A549 (cell line): ENCODE results near the gene NME5. TPM values are rescaled to one million over a fixed set of nuclear protein-coding genes. Genes with fewer than 3 reads are reported as not detected.
A peak's percentile ranks its signal among the peaks of the same experiment; 100 is the strongest.

Experiments used
- ATAC-seq, 2 experiments: fragments of 200-7000 bp in 1 of 2; fragments of >200 bp in 1 of 2; cut with Nextera tagmentation in 1 of 2; cut with Tn5 transposase in 1 of 2; 3 replicates each; pipeline versions ENCODE4 v1.8.0 to v1.9.1; 2018 to 2020; ENCODE audit warnings: mild to moderate bottlenecking in 1 of 2, moderate library complexity in 1 of 2
- CTCF ChIA-PET: fragments of 300-600 bp; sonication (Branson Sonifier 250); formaldehyde crosslinking; extraction: SDS; loops from one replicate; lab custom pipeline; 2021; ENCODE audit warnings: antibody characterized with exemption, inconsistent platforms; lab: Yijun Ruan, JAX
- POLR2A ChIA-PET: fragments of 350-600 bp; formaldehyde crosslinking; extraction: SDS; loops from one replicate; lab custom pipeline; 2021; ENCODE audit warnings: antibody characterized with exemption, inconsistent platforms; lab: Yijun Ruan, JAX
- DNase-seq, 2 experiments: peaks; one replicate each; pipeline versions ENCODE4 v3.0.0 to v3.0.0-alpha.2; 2011 to 2016; ENCODE audit warnings: low read depth in 1 of 2, low spot score in 1 of 2
- FAIRE-seq: peaks from 2 replicates; lab custom pipeline; 2011; peaks lifted over from hg19 to GRCh38; lab: Jason Lieb, UNC
- H3K27ac ChIP-seq, 2 experiments: fragments of >200 bp; sonication (Bioruptor Twin); formaldehyde crosslinking; 3 replicates each; pipeline ENCODE4 v1.5.1; 2016 to 2017
- H3K4me1 ChIP-seq: fragments of >200 bp; sonication (Bioruptor Twin); formaldehyde crosslinking; 3 replicates; pipeline ENCODE4 v1.6.1; 2016
- H3K4me2 ChIP-seq: fragments of >200 bp; sonication (Bioruptor Twin); formaldehyde crosslinking; 3 replicates; pipeline ENCODE4 v1.6.1; 2016
- H3K4me3 ChIP-seq: fragments of >200 bp; sonication (Bioruptor Twin); formaldehyde crosslinking; 3 replicates; pipeline ENCODE4 v1.5.1; 2016
- H3K9me3 ChIP-seq: fragments of >200 bp; sonication (Bioruptor Twin); formaldehyde crosslinking; 3 replicates; pipeline ENCODE4 v1.6.1; 2016
- BCL3 ChIP-seq: fragments of >200 bp; sonication (Bioruptor Twin); formaldehyde crosslinking; IDR thresholded peaks from 3 replicates; pipeline ENCODE4 v1.6.1; 2016
- CBX2 ChIP-seq: fragments of 200-600 bp; sonication (generic); IDR thresholded peaks from 2 replicates; pipeline ENCODE4 v1.6.1; 2016; ENCODE audit warnings: low read depth, mild to moderate bottlenecking, borderline replicate concordance
- CBX8 ChIP-seq: fragments of 200-600 bp; sonication (generic); IDR thresholded peaks from 2 replicates; pipeline ENCODE4 v1.6.1; 2016
- E2F6 ChIP-seq: IDR thresholded peaks from 2 replicates; pipeline ENCODE4 v1.6.1; 2012; ENCODE audit warnings: low read depth, borderline replicate concordance
- EHMT2 ChIP-seq: fragments of 200-600 bp; sonication (generic); IDR thresholded peaks from 2 replicates; pipeline ENCODE4 v1.6.1; 2016; ENCODE audit warnings: antibody characterized with exemption, low read depth, mild to moderate bottlenecking, moderate library complexity
- EP300 ChIP-seq, 2 experiments: fragments of >200 bp; sonication (Bioruptor Twin); formaldehyde crosslinking; IDR thresholded peaks; 2 replicates in 1 of 2; 3 replicates in 1 of 2; pipeline ENCODE4 v1.6.1; 2016 to 2017
- GATA3 ChIP-seq: IDR thresholded peaks from 2 replicates; pipeline ENCODE4 v1.6.1; 2012; ENCODE audit warnings: borderline replicate concordance
- HDAC2 ChIP-seq: fragments of 200-600 bp; sonication (generic); IDR thresholded peaks from 2 replicates; pipeline ENCODE4 v1.6.1; 2016
- HEYL ChIP-seq: fragments of 250-450 bp; sonication (Bioruptor Pico); IDR thresholded peaks from 2 replicates; pipeline ENCODE4 v1.8.0; 2021; ENCODE audit warnings: mild to moderate bottlenecking, moderate library complexity
- HOXA7 ChIP-seq: fragments of 250-450 bp; sonication (Bioruptor Pico); IDR thresholded peaks from 2 replicates; pipeline ENCODE4 v1.5.0; 2020; ENCODE audit warnings: mild to moderate bottlenecking, moderate library complexity
- JUN ChIP-seq, 2 experiments: fragments of >200 bp; sonication (Bioruptor Twin); formaldehyde crosslinking; IDR thresholded peaks; 2 replicates in 1 of 2; 3 replicates in 1 of 2; pipeline ENCODE4 v1.6.1; 2016 to 2017
- KDM1A ChIP-seq: fragments of 200-600 bp; sonication (generic); IDR thresholded peaks from 2 replicates; pipeline ENCODE4 v1.6.1; 2016; ENCODE audit warnings: low read depth, mild to moderate bottlenecking
- KDM5A ChIP-seq: fragments of 200-600 bp; sonication (generic); IDR thresholded peaks from 2 replicates; pipeline ENCODE4 v1.6.1; 2016; ENCODE audit warnings: antibody characterized with exemption, mild to moderate bottlenecking
- MAFK ChIP-seq: fragments of 450-650 bp; IDR thresholded peaks from 2 replicates; pipeline ENCODE4 v1.6.1; 2014; ENCODE audit not compliant: partially characterized antibody
- MAX ChIP-seq: IDR thresholded peaks from 2 replicates; pipeline ENCODE4 v1.6.1; 2012
- MYC ChIP-seq: IDR thresholded peaks from 2 replicates; pipeline ENCODE4 v1.6.1; 2012; ENCODE audit warnings: mild to moderate bottlenecking, inconsistent platforms, low read length, improper control_type of control experiment, borderline replicate concordance
- POLR2A ChIP-seq: IDR thresholded peaks from 2 replicates; pipeline ENCODE4 v1.6.1; 2012; ENCODE audit warnings: mild to moderate bottlenecking, low read length
- POLR2AphosphoS2 ChIP-seq: conservative IDR thresholded peaks from 2 replicates; pipeline ENCODE4 v1.6.1; 2012; ENCODE audit warnings: low read length, improper control_type of control experiment, inconsistent platforms
- RFX5 ChIP-seq: fragments of 450-650 bp; IDR thresholded peaks from 2 replicates; pipeline ENCODE4 v1.7.1; 2014; ENCODE audit warnings: antibody characterized with exemption, mild to moderate bottlenecking, moderate library complexity
- RNF2 ChIP-seq: fragments of 200-600 bp; sonication (generic); IDR thresholded peaks from 2 replicates; pipeline ENCODE4 v1.6.1; 2016; ENCODE audit warnings: low read depth, mild to moderate bottlenecking, antibody characterized with exemption, moderate library complexity, borderline replicate concordance
- TFCP2L1 ChIP-seq: fragments of 250-450 bp; sonication (Bioruptor Pico); IDR thresholded peaks from 2 replicates; pipeline ENCODE4 v1.5.0; 2021; ENCODE audit warnings: mild to moderate bottlenecking
- TP53 ChIP-seq: fragments of 250-450 bp; sonication (Bioruptor Pico); IDR thresholded peaks from 2 replicates; pipeline ENCODE4 v1.5.0; 2021; ENCODE audit warnings: mild to moderate bottlenecking, moderate library complexity
- ZC3H11A ChIP-seq: fragments of 450-650 bp; IDR thresholded peaks from 2 replicates; pipeline ENCODE4 v1.6.1; 2014; ENCODE audit warnings: antibody characterized with exemption, mild to moderate bottlenecking
- WGBS: methylation state at CpG from one replicate; pipeline ENCODE4 v1.1.6; 2017; ENCODE audit errors: missing lambda C conversion rate; 5-methylcytosine and 5-hydroxymethylcytosine counted together
- polyA plus RNA-seq, 4 experiments: library from polyadenylated mRNA; depleted of rRNA in 3 of 4; stranded (reverse); fragments of >200 nt; fragmentation: RNase III in 1 of 4; extraction: RNeasy Plus Mini Kit Qiagen cat#74134 plus additional on column Dnase treatment in 1 of 4; gene quantifications; 2 replicates in 3 of 4; 3 replicates in 1 of 4; pipeline ENCODE4 v1.2.3, GENCODE V29; 2011 to 2017

The NME5 gene
- polyA plus RNA-seq, 2 of the 4 experiments (the other 2 are of a cell fraction) = not detected

GRCh38 chr5:138179277-138179857 lies 40.1 kb upstream of the NME5 start:
- ChIA-PET CTCF (interaction anchor here (0.6 to 6.3 kb wide), 33 partner anchors 9 to 335 kb away, joined by 3 to 41 read pairs (median 4); partner anchors contain the start of genes CDC25C, EGR1, KDM3B and NME5), POLR2A (interaction anchor here (0.8 to 1.2 kb wide), 8 partner anchors 12 to 325 kb away, joined by 4 to 10 read pairs (median 4); partner anchors contain the start of genes CDC23, CDC25C and FAM53C)
- peak overlapping the region; percentile 90 for H3K4me2 ChIP-seq
- DNase-seq (peak; percentile 6 to 29), ATAC-seq (peak in 1 of 2 experiments; percentile 2; a peak in 2 of 6 replicates), FAIRE-seq (no peak)
- H3K4me3 ChIP-seq = peak overlapping the region; percentile 80
- H3K9me3 ChIP-seq = no peaks in the 10 kb centered on the region
- H3K4me1 ChIP-seq = peaks cover 15% of the 10 kb centered on the region
- WGBS = 2% methylated on average over 23 of the region's 23 CpGs
- TF ChIP-seq CBX2 (no peak), HEYL (no peak), HDAC2 (peak; percentile 24; the same call in 1 of the 2 replicates), EHMT2 (no peak), KDM5A (no peak)
- peak overlapping the region; percentile 68 to 92 for H3K27ac ChIP-seq

- ATAC-seq = peak; percentile 92 to 94
- FAIRE-seq = no peak
- H3K4me3 ChIP-seq = peak within 1 kb of the TSS; percentile 80
- peaks cover 15% of the 10 kb centered on the region for H3K4me1 ChIP-seq
- ChIA-PET CTCF (interaction anchor here (0.6 to 6.3 kb wide), 17 partner anchors 8 to 325 kb away, joined by 3 to 41 read pairs (median 6); partner anchors contain the start of gene KDM3B), POLR2A (interaction anchor here (0.8 to 1.2 kb wide), 9 partner anchors 11 to 425 kb away, joined by 3 to 10 read pairs (median 4); partner anchors contain the start of genes CDC23, CDC25C and FAM53C)
- TF ChIP-seq BCL3 = peak; percentile 79; the same call in 2 of the 3 replicates
- TF ChIP-seq RNF2 = no peak
- TF ChIP-seq E2F6 = 0 out of 2 replicates have a peak, but pooled peaks have one; percentile 35
- TF ChIP-seq ZC3H11A = no peak
- TF ChIP-seq MAX = peak; percentile 91
- 0 out of 2 replicates have a peak, but pooled peaks have one; percentile 27 for TF ChIP-seq RFX5
- peak; percentile 97 for TF ChIP-seq HDAC2
- TF ChIP-seq EP300 (IDR thresholded peaks at IDR 0.05) = no peak
- TF ChIP-seq TFCP2L1 (CRISPR knock-in tag) = no peak
- peak; percentile 83 for TF ChIP-seq KDM5A
- peak; percentile 50; the same call in 1 of the 2 replicates for TF ChIP-seq MYC
- no peak for TF ChIP-seq POLR2AphosphoS2
- peak; percentile 77 to 79; a peak in 4 of 5 replicates for TF ChIP-seq JUN (IDR thresholded peaks at IDR 0.05)
- no peak for TF ChIP-seq MAFK
- TF ChIP-seq GATA3 = no peak; the same call in 1 of the 2 replicates
- peak; percentile 80 for TF ChIP-seq POLR2A
- TF ChIP-seq HOXA7 (CRISPR knock-in tag) = no peak
- TF ChIP-seq CBX8 = no peak
- 0 out of 2 replicates have a peak, but pooled peaks have one; percentile 35 for TF ChIP-seq KDM1A
- 0 out of 2 replicates have a peak, but pooled peaks have one; percentile 42 for TF ChIP-seq TP53 (CRISPR knock-in tag)
- H3K4me2 ChIP-seq = peak within 1 kb of the TSS; percentile 90
- DNase-seq = peak; percentile 96 to 97
- H3K9me3 ChIP-seq = no peaks in the 10 kb centered on the region
- H3K27ac ChIP-seq = peak within 1 kb of the TSS; percentile 76 to 92
- WGBS = 1% methylated on average over 41 of the region's 41 CpGs
Observed at GRCh38 chr5:138178516-138179276, 39.5 kb upstream of the NME5 start, which contains the start of the genes BRD8 and KIF20A. Gene BRD8, minus strand, starts transcription at chr5:138178630. Its CDS starts 16 bp downstream, at chr5:138178614. Gene KIF20A, plus strand, starts transcription at chr5:138179112. Its CDS starts 569 bp downstream, at chr5:138179681.
